GM21526 (cell line): ENCODE results near the gene WSCD2.

ENCODE experiments used
- ATAC-seq: cut with Tn5 transposase; IDR thresholded peaks from one replicate; pipeline ENCODE4 v1.9.1; 2021; ENCODE audit warnings: moderate library complexity; ENCODE audit not compliant: unreplicated experiment, low FRiP score

Gene WSCD2

DNA sequence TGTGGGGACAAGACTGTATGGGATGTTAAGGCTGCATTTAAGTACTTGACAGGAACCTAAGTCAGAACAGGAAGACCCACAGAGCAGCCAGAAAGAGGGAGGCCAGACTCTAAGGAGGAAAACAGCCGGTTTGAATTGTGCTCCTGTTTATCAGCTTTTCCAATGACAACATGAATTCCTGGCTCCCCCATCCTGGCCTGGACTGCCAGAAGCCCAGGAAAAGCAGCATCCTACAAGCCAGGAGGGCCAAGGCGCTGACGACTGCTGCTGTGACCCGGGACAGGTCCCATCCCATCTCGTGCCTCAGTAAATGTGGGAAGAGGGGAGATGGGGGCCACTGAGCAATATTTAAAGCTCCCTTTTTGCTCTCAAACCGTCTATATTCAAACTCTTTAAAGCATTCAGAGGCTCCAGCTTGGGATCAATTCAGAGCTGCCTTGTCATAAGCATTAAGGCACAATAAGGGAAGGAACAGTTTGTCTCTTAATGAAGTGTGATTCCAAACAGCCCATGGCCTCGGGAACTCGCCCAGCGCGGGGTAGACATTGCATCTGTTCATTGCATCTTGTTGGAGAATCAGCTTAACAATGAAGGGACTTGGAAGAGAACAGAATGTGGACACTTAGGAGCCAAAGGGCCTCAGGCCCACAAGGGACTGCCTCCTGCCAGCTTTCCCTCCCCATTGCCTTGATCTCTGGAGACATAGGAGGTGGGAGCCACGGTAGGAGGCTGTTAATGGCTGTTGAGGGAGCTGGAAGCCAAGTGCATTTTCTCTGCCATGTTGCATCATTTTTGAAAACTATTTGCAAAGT lies 160.5 kb downstream of the WSCD2 start:
- no peak for ATAC-seq

DNA sequence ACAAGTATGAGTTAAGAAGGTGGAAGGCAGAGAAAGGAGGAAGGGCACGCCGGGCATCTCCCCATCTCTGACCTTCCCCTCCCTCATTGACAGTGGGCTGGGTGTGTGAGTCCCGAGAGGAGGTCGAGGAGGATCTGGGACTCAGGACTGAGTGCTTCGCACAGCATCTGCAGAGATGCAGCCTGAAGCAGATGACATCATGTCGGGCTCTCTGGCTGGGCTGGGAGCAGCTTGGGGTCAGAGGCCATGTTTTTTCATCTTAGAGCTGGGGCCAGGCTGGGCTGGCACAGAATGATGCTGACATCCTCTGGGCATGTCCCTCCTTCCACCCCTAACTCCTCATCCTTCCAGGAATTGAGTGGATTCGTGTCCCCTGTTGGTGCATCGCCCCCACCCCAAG lies 166.6 kb downstream of the WSCD2 start:
- ATAC-seq: no peak

DNA sequence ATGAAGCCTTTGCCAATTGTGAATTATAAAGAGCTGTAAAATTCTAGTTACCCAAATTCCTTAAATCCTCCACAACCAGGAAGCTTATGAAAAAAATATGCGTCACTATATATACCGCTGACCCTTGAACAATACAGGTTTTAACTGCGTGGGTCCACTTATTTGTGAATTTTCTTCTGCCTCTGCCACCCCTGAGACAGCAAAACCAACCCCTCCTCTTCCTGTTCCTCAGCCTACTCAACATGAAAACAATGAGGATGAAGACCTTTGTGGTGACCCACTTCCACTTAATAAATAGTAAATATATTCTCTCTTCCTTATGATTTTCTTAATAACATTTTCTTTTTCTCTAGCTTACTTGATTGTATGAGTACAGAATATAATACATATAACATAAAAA lies 167.9 kb downstream of the WSCD2 start:
- ATAC-seq: no peak

DNA sequence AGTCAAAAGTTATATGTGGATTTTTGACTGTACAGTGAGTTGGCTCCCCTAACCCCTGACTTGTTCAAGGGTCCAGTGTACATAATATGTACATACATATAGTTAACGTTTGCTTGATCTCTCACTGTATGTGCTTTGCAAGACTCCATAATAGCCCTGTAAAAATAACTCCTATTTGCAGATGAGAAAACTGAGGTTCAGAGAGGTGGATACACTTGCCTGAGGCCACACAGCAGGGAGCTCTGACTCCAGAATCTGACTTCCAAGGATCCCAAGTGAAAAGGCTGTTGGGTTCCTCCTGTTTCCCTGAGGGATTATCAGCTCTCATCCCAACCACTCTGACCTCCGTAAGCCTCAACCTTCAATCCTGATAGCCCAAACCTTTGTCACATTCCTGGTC lies 168.3 kb downstream of the WSCD2 start:
- ATAC-seq: no peak

DNA sequence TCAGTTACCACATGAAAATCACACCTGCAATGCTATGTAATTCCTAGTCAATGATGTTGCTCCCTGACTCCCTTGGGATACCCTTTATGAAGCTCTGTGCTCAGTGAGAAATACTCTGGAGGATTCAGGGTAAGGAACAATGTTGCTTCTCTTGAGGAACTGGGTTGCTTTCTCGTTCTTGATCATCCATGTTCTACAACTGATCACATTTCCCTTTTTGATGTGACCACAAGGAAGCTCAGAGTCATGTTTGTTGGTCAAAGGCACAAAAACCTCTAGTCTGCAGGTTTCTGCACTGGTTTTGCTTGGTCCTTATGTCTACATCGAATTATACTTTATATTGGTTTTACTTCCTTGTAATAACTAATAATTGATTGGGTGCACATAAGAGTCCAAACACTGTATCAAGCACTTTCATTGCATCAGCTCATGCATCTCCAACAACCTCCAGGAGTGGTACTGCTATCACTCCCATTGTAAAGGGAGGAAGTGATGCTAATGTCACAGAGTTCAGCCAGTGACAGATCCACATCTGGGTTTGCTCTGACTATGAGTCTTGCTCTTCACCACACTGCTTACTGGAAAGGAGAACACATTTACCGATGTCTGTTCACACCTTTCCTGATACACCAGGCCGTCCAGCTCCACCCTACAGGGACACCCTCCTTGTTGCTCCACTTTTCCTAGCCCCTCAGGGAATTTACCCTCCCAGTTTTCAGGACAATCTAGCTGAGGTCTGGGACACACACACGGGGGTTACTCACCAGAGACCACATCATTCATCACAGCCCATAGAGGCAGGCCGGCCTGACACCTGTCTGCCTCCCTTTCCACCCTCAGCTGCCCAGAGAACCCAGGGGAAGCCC lies 169.0 kb downstream of the WSCD2 start:
- no peak for ATAC-seq

DNA sequence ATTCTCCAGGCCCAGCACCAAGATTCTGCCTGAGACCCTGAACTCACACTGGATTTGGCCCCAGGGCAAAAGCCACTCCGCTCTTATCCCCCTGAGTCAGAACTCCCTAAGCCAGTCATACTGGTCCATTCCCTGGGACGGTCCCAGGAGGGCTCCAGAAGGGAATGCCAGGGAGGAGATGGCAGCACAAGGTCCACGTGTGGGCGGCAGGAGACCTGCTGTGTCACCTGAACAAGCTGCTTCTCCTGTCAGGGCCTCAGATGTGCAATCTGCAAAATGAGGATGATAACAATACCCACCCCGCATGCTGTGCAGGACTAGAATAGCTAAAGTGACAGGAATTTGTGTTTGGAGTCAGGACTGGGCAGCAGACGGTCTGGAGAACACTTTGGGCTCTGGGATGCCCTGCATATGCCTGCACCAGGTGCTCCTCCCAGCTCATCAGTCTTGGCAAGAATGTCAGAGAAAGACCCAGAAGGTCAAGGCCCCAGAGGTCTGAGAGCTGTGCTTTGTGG lies 169.7 kb downstream of the WSCD2 start:
- ATAC-seq: no peak

DNA sequence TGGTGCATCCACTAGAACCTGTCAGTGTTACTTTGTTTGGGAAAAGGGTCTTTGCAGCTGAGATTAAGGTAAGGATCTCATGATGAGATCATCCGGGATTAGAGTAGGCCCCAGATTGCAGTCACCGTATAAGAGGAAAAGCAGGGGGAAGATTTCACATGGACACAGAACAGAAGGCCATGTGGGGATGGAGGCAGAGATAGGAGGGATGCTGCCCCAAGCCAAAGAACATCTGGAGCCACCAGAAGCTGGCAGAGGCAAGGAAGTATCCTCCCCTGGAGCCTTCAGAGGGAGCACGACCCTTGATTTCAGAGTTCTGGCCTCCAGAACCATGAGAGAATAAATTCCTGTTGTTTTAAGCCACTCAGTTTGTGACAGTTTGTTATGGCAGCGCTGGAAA lies 170.4 kb downstream of the WSCD2 start:
- no peak for ATAC-seq
